Upper lobe of left lung (tissue), 6 donors: Measurements from ENCODE around the gene DLEC1. TPM values are rescaled to one million over a fixed set of nuclear protein-coding genes. Genes with fewer than 3 reads are reported as not detected.

Experiments
- ATAC-seq, 2 donors: fragments of 200-7000 bp; cut with Tn5 transposase; one replicate each; pipeline ENCODE4 v1.9.1; 2022; ENCODE audit warnings: mild to moderate bottlenecking in 2 of 2, moderate library complexity in 2 of 2; ENCODE audit not compliant: low FRiP score in 2 of 2
- DNase-seq, 2 donors: peaks; one replicate each; pipeline ENCODE4 v3.0.0-alpha.2; 2019 to 2020
- H3K27ac ChIP-seq, 4 donors: fragments of 200-600 bp; sonication (generic); one replicate each; pipeline ENCODE4 v1.5.1; 2016 to 2019
- H3K27me3 ChIP-seq, 4 donors: fragments of 200-600 bp; sonication (generic); one replicate each; pipeline ENCODE4 v1.5.1; 2017 to 2019
- H3K36me3 ChIP-seq, 4 donors: fragments of 200-600 bp; sonication (generic); one replicate each; pipeline ENCODE4 v1.5.1; 2016 to 2019
- H3K4me1 ChIP-seq, 4 donors: fragments of 200-600 bp; sonication (generic); one replicate each; pipeline ENCODE4 v1.5.1; 2018 to 2019
- H3K4me3 ChIP-seq, 4 donors: fragments of 200-600 bp; sonication (generic); one replicate each; pipeline ENCODE4 v1.5.1; 2017 to 2019; ENCODE audit warnings: mild to moderate bottlenecking in 2 of 4, moderate library complexity in 1 of 4
- H3K9me3 ChIP-seq, 4 donors: fragments of 200-600 bp; sonication (generic); one replicate each; pipeline ENCODE4 v1.5.1; 2018 to 2019
- CTCF ChIP-seq, 6 experiments: fragments of 450-650 bp in 4 of 6; fragments of 200-600 bp in 2 of 6; sonication (generic) in 2 of 6; IDR thresholded peaks; one replicate each; pipeline ENCODE4 v1.5.1; 2016 to 2019; ENCODE audit warnings: antibody characterized with exemption in 6 of 6
- EP300 ChIP-seq, 4 donors: sonication (generic); formaldehyde crosslinking; IDR thresholded peaks; one replicate each; pipeline ENCODE4 v1.5.1; 2017; ENCODE audit warnings: antibody characterized with exemption in 4 of 4, control low read depth in 2 of 4
- POLR2A ChIP-seq, 4 donors: fragments of 450-650 bp; IDR thresholded peaks; one replicate each; pipeline ENCODE4 v1.5.1; 2016 to 2017; ENCODE audit warnings: antibody characterized with exemption in 4 of 4, mild to moderate bottlenecking in 2 of 4
- POLR2AphosphoS5 ChIP-seq, 2 donors: sonication (generic); formaldehyde crosslinking; IDR thresholded peaks; one replicate each; pipeline ENCODE4 v1.5.1; 2017; ENCODE audit warnings: antibody characterized with exemption in 2 of 2
- WGBS, 2 donors: methylation state at CpG; one replicate each; pipeline ENCODE4 v1.1.5; 2017 to 2018; 5-methylcytosine and 5-hydroxymethylcytosine counted together
- total RNA-seq, 6 donors: library from RNA; depleted of rRNA in 4 of 6; stranded (reverse); fragments of >200 nt in 4 of 6; gene quantifications; one replicate each; pipeline versions ENCODE4 v1.1.0 to v1.2.1, GENCODE V29; 2016 to 2021
- donor health status: DM: no; HTN: no; CAD: no; lungs with moderate emphysema.
- donor health status: DM: no; HTN: yes; CAD: no; lungs with severe emphysema.

DLEC1 gene
- total RNA-seq, 6 donors from 2014 or later, result 2.3 to 34.8 (median 14.3) TPM

- DNase-seq (no peak), ATAC-seq (no peak)
- Histone ChIP-seq H3K36me3 (peaks cover 0 to 20% (median 14%) of the 10 kb centered on the region in 4 donors), H3K27me3 (no peaks in the 10 kb centered on the region), H3K4me1 (peaks cover 26 to 43% (median 32%) of the 10 kb centered on the region in 4 donors), H3K4me3 (no peak overlapping the region), H3K27ac (no peak overlapping the region), H3K9me3 (no peaks in the 10 kb centered on the region)
- 93 to 95% methylated on average over 6 of the region's 6 CpGs for WGBS, 2 donors
- no peak for TF ChIP-seq POLR2AphosphoS5 (IDR thresholded peaks at IDR 0.05)
- TF ChIP-seq EP300 (IDR thresholded peaks at IDR 0.05), result no peak
- no peak for TF ChIP-seq POLR2A (IDR thresholded peaks at IDR 0.05)
- no peak for TF ChIP-seq CTCF (IDR thresholded peaks at IDR 0.05)
Measured at GRCh38 chr3:37999836-38000235, 39.2 kb upstream of the DLEC1 start.

GRCh38 chr3:38000242-38000916, 38.6 kb upstream of the DLEC1 start:
- ATAC-seq, result no peak
- 95 to 99% methylated on average over 5 to 6 of the region's 6 CpGs for WGBS, 2 donors
- H3K36me3 ChIP-seq, result peaks cover 0 to 20% (median 15%) of the 10 kb centered on the region in 4 donors
- H3K27ac ChIP-seq, result no peak overlapping the region
- H3K27me3 ChIP-seq, result no peaks in the 10 kb centered on the region
- H3K9me3 ChIP-seq, result no peaks in the 10 kb centered on the region
- DNase-seq, result no peak
- no peak for TF ChIP-seq POLR2A (IDR thresholded peaks at IDR 0.05)
- TF ChIP-seq EP300 (IDR thresholded peaks at IDR 0.05), result no peak
- TF ChIP-seq POLR2AphosphoS5 (IDR thresholded peaks at IDR 0.05), result no peak
- TF ChIP-seq CTCF (IDR thresholded peaks at IDR 0.05), result no peak
- H3K4me3 ChIP-seq, result no peak overlapping the region
- peaks cover 23 to 43% (median 29%) of the 10 kb centered on the region in 4 donors for H3K4me1 ChIP-seq

- Histone ChIP-seq H3K27me3 (no peaks in the 10 kb centered on the region), H3K27ac (peak overlapping the region in 1 of 4 donors; percentile 4), H3K4me3 (no peak overlapping the region), H3K9me3 (no peaks in the 10 kb centered on the region), H3K36me3 (peaks cover 0 to 26% (median 18%) of the 10 kb centered on the region in 4 donors), H3K4me1 (peaks cover 22 to 43% (median 28%) of the 10 kb centered on the region in 4 donors)
- TF ChIP-seq EP300 (IDR thresholded peaks at IDR 0.05) (no peak), CTCF (IDR thresholded peaks at IDR 0.05) (no peak), POLR2A (IDR thresholded peaks at IDR 0.05) (no peak), POLR2AphosphoS5 (IDR thresholded peaks at IDR 0.05) (no peak)
- DNase-seq, result no peak
- no peak for ATAC-seq
- 88 to 93% methylated on average over 6 of the region's 6 CpGs for WGBS, 2 donors
Measured at GRCh38 chr3:38000965-38001455, 38.0 kb upstream of the DLEC1 start.

GRCh38 chr3:38001456-38002081, 37.4 kb upstream of the DLEC1 start:
- Histone ChIP-seq H3K4me3 (no peak overlapping the region), H3K36me3 (peaks cover 0 to 31% (median 21%) of the 10 kb centered on the region in 4 donors), H3K9me3 (no peaks in the 10 kb centered on the region), H3K4me1 (peaks cover 22 to 43% (median 28%) of the 10 kb centered on the region in 4 donors), H3K27me3 (no peaks in the 10 kb centered on the region), H3K27ac (peak overlapping the region in 1 of 4 donors; percentile 4)
- WGBS, 2 donors, result 78% methylated on average over 5 to 7 of the region's 9 CpGs
- DNase-seq, result no peak
- no peak for ATAC-seq
- TF ChIP-seq CTCF (IDR thresholded peaks at IDR 0.05) (peak in 1 of 6 experiments; percentile 23), POLR2AphosphoS5 (IDR thresholded peaks at IDR 0.05) (no peak), EP300 (IDR thresholded peaks at IDR 0.05) (no peak), POLR2A (IDR thresholded peaks at IDR 0.05) (no peak)
